ENCODE data around the gene MEIS1. TPM values are rescaled to one million over a fixed set of nuclear protein-coding genes. Genes with fewer than 3 reads are reported as not detected.

Gene MEIS1
- total and polyA plus RNA-seq, 4 donors, result 9.0 to 158 (median 41.0) TPM

- Histone ChIP-seq H3K27ac (ENCODE audit: low read depth in 1 of 2, low read length in 1 of 2) (peak overlapping the region in 1 of 2 donors; percentile 39), H3K36me3 (ENCODE audit: control insufficient read depth in 4 of 4, insufficient read depth in 4 of 4, low read length in 4 of 4) (no peaks in the 10 kb centered on the region), H3K4me3 (no peak overlapping the region), H3K4me1 (ENCODE audit: control insufficient read depth in 5 of 5, insufficient read depth in 5 of 5, low read length in 5 of 5) (peaks cover 0 to 22% (median 5%) of the 10 kb centered on the region in 5 donors), H3K9ac (ENCODE audit: insufficient read depth in 1 of 2, low read length in 2 of 2) (no peak overlapping the region), H3K9me3 (ENCODE audit: control insufficient read depth in 4 of 4, insufficient read depth in 3 of 4, low read length in 3 of 4) (peaks cover 0 to 9% (median 0%) of the 10 kb centered on the region in 4 donors), H3K27me3 (ENCODE audit: control insufficient read depth in 3 of 3, insufficient read depth in 3 of 3, low read length in 2 of 3) (peaks cover 0 to 36% (median 3%) of the 10 kb centered on the region in 3 donors)
- peak in 1 of 3 donors; percentile 13 for DNase-seq
- WGBS, 2 donors, result 36 to 60% methylated on average over 6 of the region's 6 CpGs
- no peak for ATAC-seq (ENCODE audit: insufficient read depth, low FRiP score)
- TF ChIP-seq CTCF (IDR thresholded peaks at IDR 0.05; ENCODE audit: control extremely low read depth, extremely low read depth), result no peak
Measured at GRCh38 chr2:66585587-66585986, 150.7 kb downstream of the MEIS1 start.

- H3K36me3 ChIP-seq (ENCODE audit: control insufficient read depth in 4 of 4, insufficient read depth in 4 of 4, low read length in 4 of 4), result no peaks in the 10 kb centered on the region
- ATAC-seq (ENCODE audit: insufficient read depth, low FRiP score), result no peak
- H3K9ac ChIP-seq (ENCODE audit: insufficient read depth in 1 of 2, low read length in 2 of 2), result no peak overlapping the region
- TF ChIP-seq CTCF (IDR thresholded peaks at IDR 0.05; ENCODE audit: control extremely low read depth, extremely low read depth), result no peak
- 37 to 39% methylated on average over 4 of the region's 4 CpGs for WGBS, 2 donors
- H3K27me3 ChIP-seq (ENCODE audit: control insufficient read depth in 3 of 3, insufficient read depth in 3 of 3, low read length in 2 of 3), result peaks cover 0 to 24% (median 3%) of the 10 kb centered on the region in 3 donors
- H3K9me3 ChIP-seq (ENCODE audit: control insufficient read depth in 4 of 4, insufficient read depth in 3 of 4, low read length in 3 of 4), result peaks cover 0 to 3% (median 0%) of the 10 kb centered on the region in 4 donors
- H3K27ac ChIP-seq (ENCODE audit: low read depth in 1 of 2, low read length in 1 of 2), result no peak overlapping the region
- H3K4me1 ChIP-seq (ENCODE audit: control insufficient read depth in 5 of 5, insufficient read depth in 5 of 5, low read length in 5 of 5), result peaks cover 0 to 15% (median 4%) of the 10 kb centered on the region in 5 donors
- no peak for DNase-seq
- H3K4me3 ChIP-seq, result no peak overlapping the region
Measured at GRCh38 chr2:66587216-66587615, 152.3 kb downstream of the MEIS1 start.

- Histone ChIP-seq H3K9me3 (ENCODE audit: control insufficient read depth in 4 of 4, insufficient read depth in 3 of 4, low read length in 3 of 4) (peaks cover 0 to 2% (median 0%) of the 10 kb centered on the region in 4 donors), H3K27ac (ENCODE audit: low read depth in 1 of 2, low read length in 1 of 2) (no peak overlapping the region), H3K27me3 (ENCODE audit: control insufficient read depth in 3 of 3, insufficient read depth in 3 of 3, low read length in 2 of 3) (no peaks in the 10 kb centered on the region), H3K36me3 (ENCODE audit: control insufficient read depth in 4 of 4, insufficient read depth in 4 of 4, low read length in 4 of 4) (no peaks in the 10 kb centered on the region), H3K4me3 (no peak overlapping the region), H3K4me1 (ENCODE audit: control insufficient read depth in 5 of 5, insufficient read depth in 5 of 5, low read length in 5 of 5) (no peaks in the 10 kb centered on the region), H3K9ac (ENCODE audit: insufficient read depth in 1 of 2, low read length in 2 of 2) (no peak overlapping the region)
- no peak for DNase-seq
- no peak for ATAC-seq (ENCODE audit: insufficient read depth, low FRiP score)
- no peak for TF ChIP-seq CTCF (IDR thresholded peaks at IDR 0.05; ENCODE audit: control extremely low read depth, extremely low read depth)
Measured at GRCh38 chr2:66594001-66594400, 159.1 kb downstream of the MEIS1 start.

- H3K27me3 ChIP-seq (ENCODE audit: control insufficient read depth in 3 of 3, insufficient read depth in 3 of 3, low read length in 2 of 3), result no peaks in the 10 kb centered on the region
- TF ChIP-seq CTCF (IDR thresholded peaks at IDR 0.05; ENCODE audit: control extremely low read depth, extremely low read depth), result no peak
- no peak for ATAC-seq (ENCODE audit: insufficient read depth, low FRiP score)
- no peak overlapping the region for H3K4me3 ChIP-seq
- 60 to 80% methylated on average over 2 of the region's 2 CpGs for WGBS, 2 donors
- H3K9me3 ChIP-seq (ENCODE audit: control insufficient read depth in 4 of 4, insufficient read depth in 3 of 4, low read length in 3 of 4), result peaks cover 0 to 3% (median 0%) of the 10 kb centered on the region in 4 donors
- DNase-seq, result no peak
- no peaks in the 10 kb centered on the region for H3K4me1 ChIP-seq (ENCODE audit: control insufficient read depth in 5 of 5, insufficient read depth in 5 of 5, low read length in 5 of 5)
- H3K9ac ChIP-seq (ENCODE audit: insufficient read depth in 1 of 2, low read length in 2 of 2), result no peak overlapping the region
- no peaks in the 10 kb centered on the region for H3K36me3 ChIP-seq (ENCODE audit: control insufficient read depth in 4 of 4, insufficient read depth in 4 of 4, low read length in 4 of 4)
- H3K27ac ChIP-seq (ENCODE audit: low read depth in 1 of 2, low read length in 1 of 2), result no peak overlapping the region
Measured at GRCh38 chr2:66595556-66595955, 160.6 kb downstream of the MEIS1 start.
